Neuronal stem cell (in vitro differentiated cells): ENCODE measurements around the gene SLC9C2.
"Not testable (repeated sequence)": the region's sequence is repeated elsewhere in the genome, so short reads cannot be mapped to it uniquely, and the experiment has no call there.

Source experiments
- DNase-seq: peaks from one replicate; pipeline ENCODE4 v3.0.0-alpha.2; 2013; ENCODE audit warnings: low spot score
- H2AFZ ChIP-seq: one replicate; pipeline ENCODE4 v1.6.1; 2013; ENCODE audit warnings: mild to moderate bottlenecking, low read length, inconsistent platforms
- H2AK5ac ChIP-seq: 2 replicates; pipeline ENCODE4 v1.6.1; 2013; ENCODE audit warnings: low read depth, mild to moderate bottlenecking, inconsistent platforms, low read length, moderate library complexity, mixed read lengths
- H2BK120ac ChIP-seq: 2 replicates; pipeline ENCODE4 v1.6.1; 2013; ENCODE audit warnings: low read depth, mild to moderate bottlenecking, inconsistent platforms, low read length, moderate library complexity, mixed read lengths
- H2BK12ac ChIP-seq: one replicate; pipeline ENCODE4 v1.6.1; 2013; ENCODE audit warnings: low read length, inconsistent platforms
- H2BK15ac ChIP-seq: 2 replicates; pipeline ENCODE4 v1.6.1; 2013; ENCODE audit warnings: mild to moderate bottlenecking, low read length, inconsistent platforms, mixed read lengths
- H2BK5ac ChIP-seq: one replicate; pipeline ENCODE4 v1.6.1; 2013; ENCODE audit warnings: inconsistent platforms, mild to moderate bottlenecking, low read length, moderate library complexity
- H3K14ac ChIP-seq: one replicate; pipeline ENCODE4 v1.6.1; 2013; ENCODE audit warnings: low read length, inconsistent platforms
- H3K18ac ChIP-seq: 2 replicates; pipeline ENCODE4 v1.6.1; 2013; ENCODE audit warnings: low read length, inconsistent platforms
- H3K23ac ChIP-seq: 2 replicates; pipeline ENCODE4 v1.6.1; 2013; ENCODE audit warnings: low read depth, mild to moderate bottlenecking, mixed read lengths, low read length, inconsistent platforms; ENCODE audit not compliant: poor library complexity
- H3K27ac ChIP-seq: replicated peaks from 3 replicates; pipeline ENCODE4 v1.5.1; 2013; ENCODE audit warnings: low read length, inconsistent platforms
- H3K27me3 ChIP-seq, 3 experiments: 2 replicates each; pipeline ENCODE4 v1.6.1; 2013; ENCODE audit warnings: low read length in 3 of 3, mild to moderate bottlenecking in 2 of 3, inconsistent platforms in 1 of 3, low read depth in 1 of 3, mixed read lengths in 1 of 3, moderate library complexity in 1 of 3; ENCODE audit not compliant: control insufficient read depth in 3 of 3, insufficient read depth in 3 of 3
- H3K36me3 ChIP-seq, 2 donors: replicated peaks in 1 of 2; 2 replicates each; pipeline ENCODE4 v1.6.1; 2013; ENCODE audit warnings: low read length in 2 of 2; ENCODE audit not compliant: control insufficient read depth in 2 of 2, insufficient read depth in 2 of 2
- H3K4ac ChIP-seq: 2 replicates; pipeline ENCODE4 v1.6.1; 2013; ENCODE audit warnings: inconsistent platforms, mild to moderate bottlenecking, low read length, moderate library complexity
- H3K4me1 ChIP-seq, 2 donors: 1 replicate in 1 of 2; 2 replicates in 1 of 2; pipeline ENCODE4 v1.6.1; 2013; ENCODE audit warnings: low read length in 2 of 2, low read depth in 1 of 2; ENCODE audit not compliant: control insufficient read depth in 2 of 2, insufficient read depth in 1 of 2
- H3K4me2 ChIP-seq: one replicate; pipeline ENCODE4 v1.6.1; 2013; ENCODE audit warnings: mild to moderate bottlenecking, low read length, inconsistent platforms; ENCODE audit not compliant: insufficient read depth, poor library complexity, severe bottlenecking
- H3K4me3 ChIP-seq, 2 donors: 2 replicates each; pipeline ENCODE4 v1.5.1; 2013; ENCODE audit warnings: low read length in 2 of 2, mild to moderate bottlenecking in 2 of 2, inconsistent platforms in 1 of 2, moderate library complexity in 1 of 2
- H3K79me1 ChIP-seq: one replicate; pipeline ENCODE4 v1.6.1; 2013; ENCODE audit warnings: low read depth, mild to moderate bottlenecking, inconsistent platforms, low read length, moderate library complexity
- H3K9ac ChIP-seq: one replicate; pipeline ENCODE4 v1.6.1; 2013; ENCODE audit warnings: mild to moderate bottlenecking, low read depth, low read length, inconsistent platforms; ENCODE audit not compliant: poor library complexity
- H3K9me3 ChIP-seq, 2 donors: replicated peaks in 1 of 2; 2 replicates each; pipeline versions ENCODE3 to v1.6.1; 2013; ENCODE audit warnings: low read length in 2 of 2, mild to moderate bottlenecking in 2 of 2, inconsistent platforms in 1 of 2, low read depth in 1 of 2, mixed read lengths in 1 of 2, moderate library complexity in 1 of 2; ENCODE audit not compliant: control insufficient read depth in 2 of 2, insufficient read depth in 1 of 2
- H4K8ac ChIP-seq: one replicate; pipeline ENCODE4 v1.6.1; 2013; ENCODE audit warnings: low read depth, mild to moderate bottlenecking, inconsistent platforms, low read length, moderate library complexity
- H4K91ac ChIP-seq: one replicate; pipeline ENCODE4 v1.6.1; 2013; ENCODE audit warnings: low read length, low read depth, mild to moderate bottlenecking, inconsistent platforms; ENCODE audit not compliant: poor library complexity
- WGBS, 2 donors: extraction: QIAGEN DNeasy Blood & Tissue Kit; methylation state at CpG; one replicate each; pipeline ENCODE4 v1.1.7; 2013; ENCODE audit warnings: missing lambda C conversion rate in 2 of 2, mixed read lengths in 1 of 2; ENCODE audit not compliant: insufficient read length in 2 of 2, insufficient replicate concordance in 1 of 2; ENCODE audit errors: extremely low coverage in 2 of 2; 5-methylcytosine and 5-hydroxymethylcytosine counted together

Gene SLC9C2

GRCh38 chr1:173464185-173464584 is 138.7 kb downstream of the SLC9C2 start:
- H2BK5ac ChIP-seq, H2BK15ac ChIP-seq, H2AK5ac ChIP-seq, H4K8ac ChIP-seq, H3K9me3 ChIP-seq, DNase-seq, H2BK12ac ChIP-seq, H3K36me3 ChIP-seq, H3K14ac ChIP-seq, H3K9ac ChIP-seq, H3K4me3 ChIP-seq, H4K91ac ChIP-seq, H3K4me2 ChIP-seq, H2AFZ ChIP-seq, H3K4me1 ChIP-seq, H3K27me3 ChIP-seq, H2BK120ac ChIP-seq, H3K18ac ChIP-seq, H3K27ac ChIP-seq, H3K23ac ChIP-seq, H3K4ac ChIP-seq, H3K79me1 ChIP-seq: not testable (repeated sequence)
- WGBS, 2 donors = no CpG with 5 or more reads among the region's 2 CpGs

GRCh38 chr1:173462666-173463065 is 140.2 kb downstream of the SLC9C2 start:
- H3K4me3 ChIP-seq, H2BK15ac ChIP-seq, DNase-seq, H3K9me3 ChIP-seq, H3K4ac ChIP-seq, H2BK120ac ChIP-seq, H3K27me3 ChIP-seq, H3K36me3 ChIP-seq, H2AFZ ChIP-seq, H3K18ac ChIP-seq, H4K91ac ChIP-seq, H2BK5ac ChIP-seq, H2BK12ac ChIP-seq, H3K4me1 ChIP-seq, H3K9ac ChIP-seq, H4K8ac ChIP-seq, H2AK5ac ChIP-seq, H3K4me2 ChIP-seq, H3K79me1 ChIP-seq, H3K14ac ChIP-seq, H3K27ac ChIP-seq, H3K23ac ChIP-seq: not testable (repeated sequence)
- WGBS, 2 donors = no CpG with 5 or more reads among the region's 2 CpGs

GRCh38 chr1:173459885-173460284 is 143.0 kb downstream of the SLC9C2 start:
- Histone ChIP-seq H3K4me3 (no peak overlapping the region), H3K23ac (no peak overlapping the region), H3K27ac (no peak overlapping the region), H3K79me1 (no peaks in the 10 kb centered on the region), H2AK5ac (no peak overlapping the region), H3K9me3 (no peaks in the 10 kb centered on the region), H3K36me3 (peaks cover 5 to 7% of the 10 kb centered on the region in 2 donors), H2BK15ac (no peak overlapping the region), H4K8ac (no peak overlapping the region), H3K4me1 (no peaks in the 10 kb centered on the region), H3K18ac (no peak overlapping the region), H3K27me3 (no peaks in the 10 kb centered on the region), H3K4ac (no peak overlapping the region), H4K91ac (no peak overlapping the region), H2AFZ (no peak overlapping the region), H2BK12ac (no peak overlapping the region), H3K9ac (no peak overlapping the region), H2BK5ac (no peak overlapping the region), H3K14ac (no peak overlapping the region), H3K4me2 (no peak overlapping the region), H2BK120ac (no peak overlapping the region)
- WGBS, 2 donors = no CpG with 5 or more reads among the region's 4 CpGs
- no peak for DNase-seq

- no peak overlapping the region for H4K8ac ChIP-seq
- H3K4me3 ChIP-seq = no peak overlapping the region
- H3K36me3 ChIP-seq = peaks cover 0 to 2% of the 10 kb centered on the region in 2 donors
- no peak overlapping the region for H3K4ac ChIP-seq
- no peak overlapping the region for H2BK12ac ChIP-seq
- H2BK5ac ChIP-seq = no peak overlapping the region
- no peak overlapping the region for H2AK5ac ChIP-seq
- no peak overlapping the region for H3K18ac ChIP-seq
- peaks cover 0 to 2% of the 10 kb centered on the region in 2 donors for H3K4me1 ChIP-seq
- no peak overlapping the region for H3K4me2 ChIP-seq
- H3K79me1 ChIP-seq = no peaks in the 10 kb centered on the region
- H3K14ac ChIP-seq = no peak overlapping the region
- no peak overlapping the region for H4K91ac ChIP-seq
- no peak overlapping the region for H2BK120ac ChIP-seq
- no peak overlapping the region for H3K23ac ChIP-seq
- no peak overlapping the region for H3K9ac ChIP-seq
- no peak overlapping the region for H2AFZ ChIP-seq
- DNase-seq = no peak
- H3K27ac ChIP-seq = no peak overlapping the region
- H3K9me3 ChIP-seq = no peaks in the 10 kb centered on the region
- no peak overlapping the region for H2BK15ac ChIP-seq
- no CpG with 5 or more reads among the region's 4 CpGs for WGBS, 2 donors
- no peaks in the 10 kb centered on the region for H3K27me3 ChIP-seq
Observed at GRCh38 chr1:173454966-173455524, 147.8 kb downstream of the SLC9C2 start.
